SK-N-SH (cell line): ENCODE measurements around the gene DOC2A.

Source experiments
- CTCF ChIP-seq: fragments of 200-600 bp; sonication (generic); IDR thresholded peaks from 2 replicates; pipeline ENCODE4 v1.6.1; 2017; ENCODE audit warnings: antibody characterized with exemption, mild to moderate bottlenecking, moderate library complexity
- EP300 ChIP-seq, 2 experiments: IDR thresholded peaks; 2 replicates each; pipeline versions ENCODE4 v1.4.0 to v1.6.1; 2012; ENCODE audit warnings: borderline replicate concordance in 1 of 2, low read depth in 1 of 2, low read length in 1 of 2
- POLR2AphosphoS5 ChIP-seq: IDR thresholded peaks from 2 replicates; pipeline ENCODE4 v1.6.1; 2012; ENCODE audit warnings: low read depth, low read length
- ZBTB33 ChIP-seq: IDR thresholded peaks from 2 replicates; pipeline ENCODE4 v1.4.0; 2012; ENCODE audit warnings: low read depth, borderline replicate concordance

- TF ChIP-seq POLR2AphosphoS5 (no peak), ZBTB33 (no peak), CTCF (no peak), EP300 (IDR thresholded peaks at IDR 0.05; ENCODE audit: borderline replicate concordance in 1 of 2, low read depth in 1 of 2, low read length in 1 of 2) (no peak)
Observed at GRCh38 chr16:30003670-30004423, 7.0 kb downstream of the DOC2A start.
